Measurements from ENCODE around the gene STK26.

STK26 gene

DNA sequence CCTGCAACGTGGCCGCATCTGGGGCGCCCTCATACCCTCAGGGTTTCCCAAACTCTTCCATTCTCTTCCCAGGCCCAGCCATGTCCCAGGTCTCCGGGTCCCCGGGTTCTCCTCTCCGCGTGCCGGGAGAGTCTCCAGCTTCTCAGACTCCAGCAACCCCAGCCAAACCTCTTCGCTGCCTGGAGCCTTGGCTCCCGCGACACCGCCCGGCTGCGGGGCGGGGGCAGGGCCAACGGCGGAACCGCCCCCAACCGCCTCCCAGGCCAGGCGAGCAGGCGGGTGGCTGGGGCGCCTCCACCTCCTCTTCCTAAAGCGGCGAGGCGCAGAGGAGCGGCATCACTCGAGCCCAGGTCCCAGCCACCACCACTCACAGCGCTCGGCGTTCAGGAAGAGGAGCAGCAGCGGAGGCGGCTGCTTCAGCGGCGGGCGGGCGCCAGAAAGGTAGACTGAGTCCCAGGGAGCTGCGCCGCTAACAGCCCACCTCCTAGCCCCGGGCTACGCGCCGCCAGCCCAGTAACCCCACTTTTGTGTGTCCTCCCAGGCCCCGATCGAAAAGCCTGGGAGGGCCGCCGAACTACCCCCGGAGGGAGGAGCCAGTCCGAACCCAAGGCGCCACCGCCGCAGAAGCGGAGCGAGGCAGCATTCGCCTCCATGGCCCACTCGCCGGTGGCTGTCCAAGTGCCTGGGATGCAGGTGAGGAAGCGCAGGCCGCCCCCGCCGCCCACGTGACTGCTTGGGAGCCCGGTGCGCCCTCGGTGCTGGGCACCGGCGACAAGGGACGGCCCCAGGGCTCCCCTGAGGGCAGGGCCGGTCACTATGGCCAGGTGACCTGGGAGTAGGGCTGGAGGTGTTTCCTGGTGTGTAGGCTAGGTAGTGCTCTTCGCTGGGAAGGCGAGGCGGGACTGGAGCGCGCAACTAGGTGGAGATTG is at the start of gene STK26:
Gene STK26 (plus strand): TSS at position 336 of the 929 bp plus-strand sequence. CDS start 316 bp downstream, at position 652.
- peak within 1 kb of the TSS; percentile 72 for H3K27ac ChIP-seq
- TF ChIP-seq, protein P1, sequence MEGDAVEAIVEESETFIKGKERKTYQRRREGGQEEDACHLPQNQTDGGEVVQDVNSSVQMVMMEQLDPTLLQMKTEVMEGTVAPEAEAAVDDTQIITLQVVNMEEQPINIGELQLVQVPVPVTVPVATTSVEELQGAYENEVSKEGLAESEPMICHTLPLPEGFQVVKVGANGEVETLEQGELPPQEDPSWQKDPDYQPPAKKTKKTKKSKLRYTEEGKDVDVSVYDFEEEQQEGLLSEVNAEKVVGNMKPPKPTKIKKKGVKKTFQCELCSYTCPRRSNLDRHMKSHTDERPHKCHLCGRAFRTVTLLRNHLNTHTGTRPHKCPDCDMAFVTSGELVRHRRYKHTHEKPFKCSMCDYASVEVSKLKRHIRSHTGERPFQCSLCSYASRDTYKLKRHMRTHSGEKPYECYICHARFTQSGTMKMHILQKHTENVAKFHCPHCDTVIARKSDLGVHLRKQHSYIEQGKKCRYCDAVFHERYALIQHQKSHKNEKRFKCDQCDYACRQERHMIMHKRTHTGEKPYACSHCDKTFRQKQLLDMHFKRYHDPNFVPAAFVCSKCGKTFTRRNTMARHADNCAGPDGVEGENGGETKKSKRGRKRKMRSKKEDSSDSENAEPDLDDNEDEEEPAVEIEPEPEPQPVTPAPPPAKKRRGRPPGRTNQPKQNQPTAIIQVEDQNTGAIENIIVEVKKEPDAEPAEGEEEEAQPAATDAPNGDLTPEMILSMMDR (conservative IDR thresholded peaks at IDR 0.05) = no peak

DNA sequence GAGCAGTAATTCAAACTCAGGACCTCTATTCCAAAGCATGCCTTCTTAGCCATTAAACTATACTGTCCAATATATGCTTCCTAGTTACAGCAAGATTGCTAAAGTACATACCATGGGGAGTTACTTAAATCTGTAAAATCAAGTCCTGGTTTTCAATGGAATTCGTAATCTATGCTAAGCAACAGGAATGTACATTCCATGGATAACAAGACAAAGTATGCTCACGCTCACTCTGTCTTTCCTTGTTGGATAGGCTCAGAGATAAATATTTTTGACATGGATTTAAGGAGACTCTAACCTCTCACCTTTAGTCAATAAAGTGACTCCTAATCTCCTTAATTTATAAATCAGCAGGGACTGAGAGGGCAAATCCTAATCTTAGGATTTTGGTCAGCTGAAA is 47.3 kb upstream of the STK26 start:
- TF ChIP-seq, protein P1 (conservative IDR thresholded peaks at IDR 0.05) = no peak

DNA sequence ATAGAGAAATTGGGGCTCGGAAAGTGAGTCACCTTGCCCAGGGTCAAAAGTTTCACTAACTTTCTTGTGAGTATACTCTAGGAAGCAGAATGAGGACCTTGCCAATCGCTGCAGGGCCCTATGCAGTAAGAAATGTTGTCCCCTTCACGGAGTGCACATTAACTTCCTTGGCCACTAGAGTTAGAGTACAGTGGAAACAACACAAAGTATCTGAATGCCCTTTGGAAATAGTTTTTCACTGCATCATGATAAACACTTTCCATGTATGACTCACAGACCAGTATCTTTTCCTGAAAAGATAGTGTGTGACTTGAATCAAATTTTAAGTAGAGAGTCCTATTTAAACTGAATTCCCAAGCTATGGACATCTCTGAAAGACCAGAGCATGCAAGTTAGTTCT is 45.5 kb upstream of the STK26 start:
- H3K27ac ChIP-seq = no peak overlapping the region
- TF ChIP-seq, protein P1 (conservative IDR thresholded peaks at IDR 0.05) = no peak

More for the DNA sequence above, 47.3 kb upstream of the STK26 start:
- H3K27ac ChIP-seq = no peak overlapping the region

DNA sequence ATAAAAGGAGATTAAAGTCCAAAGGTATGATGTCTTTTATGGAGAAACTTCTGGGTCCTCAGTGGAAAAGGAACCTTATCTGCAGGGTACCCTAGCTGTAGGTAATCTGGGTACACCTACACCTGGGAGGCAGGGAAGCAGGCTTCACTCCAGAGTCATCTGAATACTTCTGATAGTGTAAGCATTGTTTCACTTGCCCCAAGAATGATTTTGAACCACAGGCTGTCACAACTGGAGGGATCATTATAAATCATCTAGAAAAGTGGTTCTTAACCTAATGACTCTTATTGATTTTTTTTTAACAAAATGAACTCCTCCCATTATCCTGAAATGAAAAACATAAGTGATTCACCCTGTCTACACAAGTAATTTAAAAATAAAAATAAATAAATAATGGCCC is 44.0 kb upstream of the STK26 start:
- TF ChIP-seq, protein P1 (conservative IDR thresholded peaks at IDR 0.05) = no peak
- H3K27ac ChIP-seq = no peak overlapping the region

DNA sequence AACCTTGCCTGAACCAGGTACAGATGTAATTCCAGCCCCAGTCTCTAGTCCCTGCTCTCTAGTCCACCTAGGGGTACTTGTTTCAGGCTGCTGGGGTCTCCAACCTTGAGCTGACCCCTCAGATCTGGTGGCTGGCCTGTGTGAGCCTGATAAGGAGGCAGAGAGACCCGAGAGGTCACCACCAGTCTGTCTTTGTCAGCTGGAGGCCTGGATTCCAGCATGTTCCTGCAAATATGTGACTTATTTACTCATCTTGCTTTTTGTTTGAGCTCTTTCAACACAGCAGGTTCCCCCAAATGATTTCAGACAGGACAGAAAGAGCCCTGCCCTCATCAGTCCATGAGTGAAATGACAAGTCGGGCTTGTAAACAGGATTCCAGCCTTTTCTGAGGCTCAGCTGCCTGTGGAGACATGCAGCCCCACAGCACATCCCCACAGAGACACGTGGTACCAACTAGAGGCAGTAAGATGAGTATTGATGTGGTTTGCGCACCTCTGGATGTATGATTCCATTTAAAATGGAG is 37.5 kb upstream of the STK26 start:
- TF ChIP-seq, protein P1 (conservative IDR thresholded peaks at IDR 0.05) = no peak
- no peak overlapping the region for H3K27ac ChIP-seq

DNA sequence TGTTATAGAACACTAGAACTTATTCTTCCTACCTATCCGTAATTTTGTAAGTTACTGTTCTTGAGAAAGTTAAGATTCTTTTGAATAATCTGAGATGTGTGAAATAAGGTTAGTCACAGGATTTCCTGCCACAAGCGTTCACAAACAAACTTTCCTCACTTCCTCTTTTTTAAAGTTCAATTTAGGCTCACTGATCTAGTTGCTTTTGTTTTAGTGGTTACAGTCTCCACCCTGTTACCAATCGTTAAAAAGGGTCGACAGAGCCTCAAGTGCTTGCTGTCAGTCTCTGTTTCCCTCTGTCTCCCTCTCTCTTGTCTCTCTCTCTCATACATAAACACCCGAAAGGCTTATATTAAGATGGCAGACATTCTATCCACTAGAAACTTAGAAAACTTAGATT is 35.9 kb upstream of the STK26 start:
- TF ChIP-seq, protein P1 (conservative IDR thresholded peaks at IDR 0.05) = no peak
- H3K27ac ChIP-seq = no peak overlapping the region

DNA sequence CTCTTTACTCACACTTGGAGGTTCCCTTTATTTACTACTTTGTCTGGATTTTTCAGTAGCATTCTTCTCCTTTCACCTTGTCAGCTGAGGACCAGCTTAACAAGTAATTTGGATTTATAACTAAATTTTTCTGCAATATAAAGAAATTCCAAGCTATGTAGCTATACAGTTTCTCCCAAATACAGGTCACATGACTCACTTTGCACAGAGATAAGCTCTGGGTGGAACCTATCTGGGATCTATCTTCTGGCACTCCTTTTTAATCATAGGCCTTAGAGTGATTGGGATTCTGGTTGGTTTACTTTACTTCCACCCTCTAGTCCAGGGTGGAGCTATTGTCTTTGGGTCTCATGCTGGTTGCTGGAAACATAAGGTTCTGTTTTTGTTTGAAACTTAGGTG is 34.9 kb upstream of the STK26 start:
- no peak overlapping the region for H3K27ac ChIP-seq
- TF ChIP-seq, protein P1 (conservative IDR thresholded peaks at IDR 0.05) = no peak
